LNCaP clone FGC (cell line): Measurements from ENCODE around the gene STK10.

Experiments
- DNase-seq: peaks from one replicate; pipeline ENCODE4 v3.0.0-alpha.2; 2011; ENCODE audit warnings: low read depth
- H3K4me3 ChIP-seq: 2 replicates; pipeline ENCODE4 v1.5.1; 2011; ENCODE audit warnings: mild to moderate bottlenecking, low read depth, low read length, control low read depth
- CTCF ChIP-seq: IDR thresholded peaks from 2 replicates; pipeline ENCODE4 v1.5.1; 2012; ENCODE audit warnings: mild to moderate bottlenecking; ENCODE audit not compliant: control insufficient read depth, insufficient read depth; ENCODE audit errors: extremely low read depth

STK10 gene

GRCh38 chr5:172171118-172171517, 16.9 kb downstream of the STK10 start:
- H3K4me3 ChIP-seq: no peak overlapping the region
- no peak for DNase-seq
- no peak for TF ChIP-seq CTCF

GRCh38 chr5:172170251-172170701, 17.7 kb downstream of the STK10 start:
- H3K4me3 ChIP-seq: no peak overlapping the region
- DNase-seq: peak; percentile 80
- TF ChIP-seq CTCF: no peak

- no peak overlapping the region for H3K4me3 ChIP-seq
- TF ChIP-seq CTCF: no peak
- DNase-seq: no peak
Observed at GRCh38 chr5:172169216-172169615, 18.8 kb downstream of the STK10 start.

- no peak overlapping the region for H3K4me3 ChIP-seq
- no peak for TF ChIP-seq CTCF
- DNase-seq: no peak
Observed at GRCh38 chr5:172168311-172168710, 19.7 kb downstream of the STK10 start.

- no peak for TF ChIP-seq CTCF
- no peak for DNase-seq
- H3K4me3 ChIP-seq: no peak overlapping the region
Observed at GRCh38 chr5:172167895-172168294, 20.1 kb downstream of the STK10 start.

- no peak for TF ChIP-seq CTCF
- no peak overlapping the region for H3K4me3 ChIP-seq
- no peak for DNase-seq
Observed at GRCh38 chr5:172166030-172166826, 21.8 kb downstream of the STK10 start.

- no peak for TF ChIP-seq CTCF
- no peak for DNase-seq
- no peak overlapping the region for H3K4me3 ChIP-seq
Observed at GRCh38 chr5:172165465-172165864, 22.6 kb downstream of the STK10 start.
